ENCODE results near the gene CCDC142. TPM values are rescaled to one million over a fixed set of nuclear protein-coding genes. Genes with fewer than 3 reads are reported as not detected.

Gene CCDC142
- total RNA-seq, 3 donors from 2014 or later (not counting 1 experiment from before 2014, with no cell fraction given): 14.9 to 25.2 (median 15.6) TPM

DNA sequence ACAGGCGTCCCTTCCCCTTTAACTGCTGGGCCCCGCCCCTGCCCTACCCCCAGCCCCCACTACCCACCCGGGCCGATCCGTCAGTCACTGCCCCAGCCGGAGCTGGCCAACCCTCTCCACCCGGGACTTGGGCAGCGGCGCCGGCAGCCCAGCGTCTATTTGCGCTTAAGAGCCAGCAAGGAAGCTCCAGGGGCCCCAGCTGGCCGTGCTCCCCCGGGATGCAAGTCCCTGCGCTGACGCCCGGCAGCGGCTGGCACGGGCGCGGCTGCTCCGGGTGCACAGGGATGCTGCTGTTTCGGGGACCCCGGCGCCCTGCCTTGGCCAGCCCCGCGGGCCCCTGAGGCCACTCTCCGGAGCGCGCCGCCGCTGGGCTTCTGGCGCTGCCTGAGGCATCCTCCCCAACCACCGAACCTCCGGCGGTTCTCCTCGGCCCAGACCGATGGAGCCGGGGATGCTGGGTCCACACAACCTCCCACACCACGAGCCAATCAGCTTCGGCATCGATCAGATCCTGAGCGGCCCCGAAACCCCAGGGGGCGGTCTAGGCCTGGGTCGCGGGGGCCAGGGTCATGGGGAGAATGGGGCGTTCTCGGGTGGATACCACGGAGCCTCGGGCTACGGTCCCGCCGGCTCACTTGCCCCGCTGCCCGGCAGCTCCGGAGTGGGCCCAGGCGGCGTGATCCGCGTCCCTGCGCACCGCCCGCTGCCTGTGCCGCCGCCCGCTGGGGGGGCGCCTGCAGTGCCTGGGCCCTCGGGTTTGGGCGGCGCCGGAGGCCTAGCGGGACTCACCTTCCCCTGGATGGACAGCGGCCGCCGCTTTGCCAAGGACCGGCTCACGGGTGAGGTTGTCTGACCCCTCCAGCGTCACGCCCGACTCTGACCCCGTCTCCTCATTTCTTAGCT lies 31.8 kb upstream of the CCDC142 start, which contains the start of gene TLX2:
TLX2 (plus strand) TSS at position 83 of the 903 bp plus-strand sequence; CDS start at position 440, 357 bp downstream.
- TF ChIP-seq, protein P1, sequence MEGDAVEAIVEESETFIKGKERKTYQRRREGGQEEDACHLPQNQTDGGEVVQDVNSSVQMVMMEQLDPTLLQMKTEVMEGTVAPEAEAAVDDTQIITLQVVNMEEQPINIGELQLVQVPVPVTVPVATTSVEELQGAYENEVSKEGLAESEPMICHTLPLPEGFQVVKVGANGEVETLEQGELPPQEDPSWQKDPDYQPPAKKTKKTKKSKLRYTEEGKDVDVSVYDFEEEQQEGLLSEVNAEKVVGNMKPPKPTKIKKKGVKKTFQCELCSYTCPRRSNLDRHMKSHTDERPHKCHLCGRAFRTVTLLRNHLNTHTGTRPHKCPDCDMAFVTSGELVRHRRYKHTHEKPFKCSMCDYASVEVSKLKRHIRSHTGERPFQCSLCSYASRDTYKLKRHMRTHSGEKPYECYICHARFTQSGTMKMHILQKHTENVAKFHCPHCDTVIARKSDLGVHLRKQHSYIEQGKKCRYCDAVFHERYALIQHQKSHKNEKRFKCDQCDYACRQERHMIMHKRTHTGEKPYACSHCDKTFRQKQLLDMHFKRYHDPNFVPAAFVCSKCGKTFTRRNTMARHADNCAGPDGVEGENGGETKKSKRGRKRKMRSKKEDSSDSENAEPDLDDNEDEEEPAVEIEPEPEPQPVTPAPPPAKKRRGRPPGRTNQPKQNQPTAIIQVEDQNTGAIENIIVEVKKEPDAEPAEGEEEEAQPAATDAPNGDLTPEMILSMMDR (IDR thresholded peaks at IDR 0.05): no peak
- 3% methylated on average over 82 of the region's 82 CpGs for WGBS (ENCODE audit: insufficient coverage)
- Histone ChIP-seq H3K27ac (ENCODE audit: low read length) (no peak within 1 kb of the TSS), H3K27me3 (ENCODE audit: control insufficient read depth, insufficient read depth, low read length) (peaks cover 66% of the 10 kb centered on the region), H3K36me3 (ENCODE audit: control insufficient read depth, insufficient read depth, low read length) (no peaks in the 10 kb centered on the region), H3K4me3 (ENCODE audit: low read length) (no peak within 1 kb of the TSS), H3K9me3 (ENCODE audit: control insufficient read depth, insufficient read depth, low read length) (no peaks in the 10 kb centered on the region), H3K4me1 (ENCODE audit: control insufficient read depth, insufficient read depth, low read length) (peaks cover 31% of the 10 kb centered on the region)
- H3K27ac Mint-ChIP-seq: peak within 1 kb of the TSS in 1 of 2 donors; percentile 36
- intact Hi-C loops (cut with micrococcal nuclease): no loop called here
- ATAC-seq (no peak), DNase-seq (peak in 1 of 2 donors; percentile 36)
- peaks cover 68 to 80% of the 10 kb centered on the region in 2 donors for H3K27me3 Mint-ChIP-seq (ENCODE audit: low read depth in 2 of 2)
- no peaks in the 10 kb centered on the region for H3K36me3 Mint-ChIP-seq
- H3K4me3 Mint-ChIP-seq: peak within 1 kb of the TSS; percentile 75
- H3K4me1 Mint-ChIP-seq: peaks cover 10 to 20% of the 10 kb centered on the region in 2 donors
- H3K9me3 Mint-ChIP-seq: no peaks in the 10 kb centered on the region

DNA sequence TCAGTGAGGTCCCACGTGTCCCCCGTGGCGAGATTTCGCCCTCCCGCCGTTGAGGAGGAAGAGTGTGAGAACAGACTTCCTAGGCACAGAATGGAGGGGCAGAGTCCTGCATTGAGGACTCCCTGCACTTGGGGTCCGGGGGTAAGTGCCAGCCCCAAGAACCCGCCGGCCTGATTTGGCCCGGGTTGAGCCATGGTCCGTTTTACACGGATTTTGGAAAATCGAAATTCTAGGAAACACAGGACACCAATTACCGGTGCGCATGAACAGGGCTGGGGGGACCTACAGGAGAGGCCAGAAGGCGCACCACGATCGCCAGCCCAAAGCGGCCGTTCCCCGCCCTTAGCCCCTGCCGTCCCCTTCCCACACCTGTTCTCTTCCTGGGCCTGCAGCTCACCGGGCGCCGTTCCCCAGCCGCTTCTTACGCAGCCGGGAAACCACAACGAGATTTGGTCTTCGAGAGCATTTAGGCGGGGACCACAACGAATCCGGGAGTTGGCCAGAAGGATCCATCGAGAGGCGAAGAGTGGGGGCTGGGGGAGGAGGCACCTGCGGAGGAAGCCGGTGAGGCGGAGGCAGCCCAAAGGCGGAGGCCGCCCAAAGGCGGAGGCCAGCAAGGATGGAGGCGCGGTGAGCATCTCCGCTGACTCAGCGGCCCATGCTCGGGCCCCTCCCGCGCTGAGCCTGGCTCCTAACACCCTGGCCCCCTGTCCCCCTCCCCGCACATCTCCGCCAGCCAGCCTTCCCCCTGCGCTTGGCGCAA lies 31.0 kb upstream of the CCDC142 start:
- no peak overlapping the region for H3K4me3 ChIP-seq (ENCODE audit: low read length)
- no peaks in the 10 kb centered on the region for H3K36me3 Mint-ChIP-seq
- H3K36me3 ChIP-seq (ENCODE audit: control insufficient read depth, insufficient read depth, low read length): no peaks in the 10 kb centered on the region
- H3K9me3 Mint-ChIP-seq: no peaks in the 10 kb centered on the region
- DNase-seq: peak in 1 of 2 donors; percentile 48
- peak overlapping the region; percentile 13 for H3K4me3 Mint-ChIP-seq
- H3K27ac ChIP-seq (ENCODE audit: low read length): no peak overlapping the region
- H3K9me3 ChIP-seq (ENCODE audit: control insufficient read depth, insufficient read depth, low read length): no peaks in the 10 kb centered on the region
- peak overlapping the region in 1 of 2 donors; percentile 36 for H3K27ac Mint-ChIP-seq
- TF ChIP-seq, protein P1 (IDR thresholded peaks at IDR 0.05): no peak
- peaks cover 31% of the 10 kb centered on the region for H3K4me1 ChIP-seq (ENCODE audit: control insufficient read depth, insufficient read depth, low read length)
- 5% methylated on average over 52 of the region's 52 CpGs for WGBS (ENCODE audit: insufficient coverage)
- H3K4me1 Mint-ChIP-seq: peaks cover 10 to 20% of the 10 kb centered on the region in 2 donors
- ATAC-seq: peak in 1 of 3 donors; percentile 25
- H3K27me3 ChIP-seq (ENCODE audit: control insufficient read depth, insufficient read depth, low read length): peaks cover 65% of the 10 kb centered on the region
- intact Hi-C loops (cut with micrococcal nuclease): no loop called here
- H3K27me3 Mint-ChIP-seq (ENCODE audit: low read depth in 2 of 2): peaks cover 60 to 74% of the 10 kb centered on the region in 2 donors

DNA sequence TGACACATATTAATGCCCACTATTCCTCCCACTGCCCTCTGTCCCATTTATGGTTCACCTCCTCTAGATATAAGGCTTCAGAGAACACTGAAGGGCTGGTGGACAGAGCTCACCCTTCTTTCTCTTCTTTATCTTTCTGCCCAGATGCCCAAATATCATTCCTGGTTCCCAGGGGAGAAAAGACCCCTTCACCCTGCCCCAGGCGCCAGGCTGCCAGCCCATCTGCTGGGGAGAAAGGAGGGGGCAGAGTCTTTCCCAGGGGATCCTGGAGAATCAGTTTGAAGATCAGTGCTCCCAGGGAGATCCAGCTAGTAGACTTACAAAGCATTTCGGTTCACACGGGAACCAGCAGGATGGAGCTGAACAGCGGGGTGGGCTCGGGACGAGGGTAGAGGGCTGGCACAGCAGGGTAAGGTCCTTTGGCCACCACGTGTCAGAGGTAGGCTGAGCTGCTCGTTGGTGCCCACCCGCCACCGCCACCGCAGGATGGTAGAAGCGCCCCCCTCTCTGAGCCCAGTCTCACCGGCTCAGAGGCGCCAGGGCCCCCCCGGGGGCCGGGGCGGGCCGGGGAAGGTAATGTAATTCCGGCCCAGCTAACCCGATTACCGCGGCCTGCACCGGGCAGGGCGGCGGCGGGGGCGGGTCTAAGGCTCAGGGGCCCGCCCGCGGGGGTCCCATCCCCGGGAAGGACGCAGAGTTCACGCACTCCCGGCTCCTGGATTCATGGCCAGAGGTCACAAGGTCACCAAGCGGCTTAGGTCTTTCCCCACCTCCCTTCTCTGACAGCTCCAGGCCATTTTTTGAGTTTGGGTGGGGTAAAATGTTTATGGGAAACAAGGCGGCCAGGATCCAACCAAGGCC lies 30.2 kb upstream of the CCDC142 start:
- peaks cover 51 to 71% of the 10 kb centered on the region in 2 donors for H3K27me3 Mint-ChIP-seq (ENCODE audit: low read depth in 2 of 2)
- Histone ChIP-seq H3K9me3 (ENCODE audit: control insufficient read depth, insufficient read depth, low read length) (no peaks in the 10 kb centered on the region), H3K27ac (ENCODE audit: low read length) (no peak overlapping the region), H3K27me3 (ENCODE audit: control insufficient read depth, insufficient read depth, low read length) (peaks cover 57% of the 10 kb centered on the region), H3K4me1 (ENCODE audit: control insufficient read depth, insufficient read depth, low read length) (peaks cover 36% of the 10 kb centered on the region), H3K36me3 (ENCODE audit: control insufficient read depth, insufficient read depth, low read length) (no peaks in the 10 kb centered on the region), H3K4me3 (ENCODE audit: low read length) (no peak overlapping the region)
- peak overlapping the region in 1 of 2 donors; percentile 36 for H3K27ac Mint-ChIP-seq
- no peak for ATAC-seq
- TF ChIP-seq, protein P1 (IDR thresholded peaks at IDR 0.05): no peak
- 9% methylated on average over 35 of the region's 36 CpGs for WGBS (ENCODE audit: insufficient coverage)
- DNase-seq: no peak
- H3K4me1 Mint-ChIP-seq: peaks cover 18 to 27% of the 10 kb centered on the region in 2 donors
- intact Hi-C loops (cut with micrococcal nuclease): no loop called here
- no peaks in the 10 kb centered on the region for H3K36me3 Mint-ChIP-seq
- H3K9me3 Mint-ChIP-seq: no peaks in the 10 kb centered on the region
- no peak overlapping the region for H3K4me3 Mint-ChIP-seq
